DOHH2 (cell line): ENCODE data around the gene LRP2.

Experiments
- H3F3A ChIP-seq: fragments of 200-600 bp; sonication (generic), shearing (Covaris generic); 2 replicates; pipeline ENCODE4 v1.6.0; 2016; ENCODE audit warnings: antibody characterized with exemption, mild to moderate bottlenecking; ENCODE audit not compliant: control insufficient read depth, insufficient read depth
- H3K27ac ChIP-seq: fragments of 200-600 bp; sonication (generic); 2 replicates; pipeline ENCODE4 v1.5.1; 2014; ENCODE audit warnings: low read depth, mild to moderate bottlenecking, low read length, moderate library complexity
- H3K27me3 ChIP-seq: fragments of 200-600 bp; sonication (generic); 2 replicates; pipeline ENCODE4 v1.6.1; 2014; ENCODE audit warnings: mild to moderate bottlenecking, low read length, mixed read lengths; ENCODE audit not compliant: control insufficient read depth
- H3K36me3 ChIP-seq: fragments of 200-600 bp; sonication (generic); 2 replicates; pipeline ENCODE4 v1.6.1; 2014; ENCODE audit warnings: mild to moderate bottlenecking, low read length, moderate library complexity, mixed read lengths; ENCODE audit not compliant: control insufficient read depth
- H3K4me1 ChIP-seq: fragments of 200-600 bp; sonication (generic); 2 replicates; pipeline ENCODE4 v1.6.1; 2014; ENCODE audit warnings: mild to moderate bottlenecking, low read length, mixed read lengths; ENCODE audit not compliant: control insufficient read depth
- H3K4me2 ChIP-seq: fragments of 200-600 bp; sonication (generic); 2 replicates; pipeline ENCODE4 v1.6.0; 2014; ENCODE audit warnings: mild to moderate bottlenecking, low read length, moderate library complexity
- H3K4me3 ChIP-seq: fragments of 200-600 bp; sonication (generic); 2 replicates; pipeline ENCODE4 v1.5.1; 2014; ENCODE audit warnings: mild to moderate bottlenecking, low read length, mixed read lengths
- H3K79me2 ChIP-seq: fragments of 200-600 bp; sonication (generic); 2 replicates; pipeline ENCODE4 v1.6.1; 2014; ENCODE audit warnings: mild to moderate bottlenecking, low read length, mixed read lengths; ENCODE audit not compliant: control insufficient read depth
- H3K9me2 ChIP-seq: fragments of 200-600 bp; sonication (generic); replicated peaks from 2 replicates; pipeline ENCODE4 v1.6.1; 2014; ENCODE audit warnings: mild to moderate bottlenecking, low read length, mixed read lengths; ENCODE audit not compliant: control insufficient read depth
- H3K9me3 ChIP-seq: fragments of 200-600 bp; sonication (generic); 2 replicates; pipeline ENCODE4 v1.6.1; 2014; ENCODE audit warnings: antibody characterized with exemption, low read length, mixed read lengths; ENCODE audit not compliant: control insufficient read depth, insufficient read depth
- H4K20me1 ChIP-seq: fragments of 200-600 bp; sonication (generic); 2 replicates; pipeline ENCODE4 v1.6.0; 2014; ENCODE audit warnings: low read depth, mild to moderate bottlenecking, antibody characterized with exemption, low read length, moderate library complexity; ENCODE audit not compliant: control insufficient read depth, insufficient read depth
- EZH2phosphoT487 ChIP-seq: fragments of 200-600 bp; sonication (generic); IDR thresholded peaks from 2 replicates; pipeline ENCODE4 v1.6.1; 2017; ENCODE audit warnings: borderline replicate concordance, mild to moderate bottlenecking, antibody characterized with exemption, low read length, moderate library complexity, mixed read lengths
- TF ChIP-seq, protein P1 (sequence below): fragments of 200-600 bp; sonication (generic); IDR thresholded peaks from one replicate; pipeline ENCODE4 v1.5.1; 2014; ENCODE audit warnings: antibody characterized with exemption, mild to moderate bottlenecking, low read depth, low read length; ENCODE audit not compliant: poor library complexity, severe bottlenecking

Gene LRP2

DNA sequence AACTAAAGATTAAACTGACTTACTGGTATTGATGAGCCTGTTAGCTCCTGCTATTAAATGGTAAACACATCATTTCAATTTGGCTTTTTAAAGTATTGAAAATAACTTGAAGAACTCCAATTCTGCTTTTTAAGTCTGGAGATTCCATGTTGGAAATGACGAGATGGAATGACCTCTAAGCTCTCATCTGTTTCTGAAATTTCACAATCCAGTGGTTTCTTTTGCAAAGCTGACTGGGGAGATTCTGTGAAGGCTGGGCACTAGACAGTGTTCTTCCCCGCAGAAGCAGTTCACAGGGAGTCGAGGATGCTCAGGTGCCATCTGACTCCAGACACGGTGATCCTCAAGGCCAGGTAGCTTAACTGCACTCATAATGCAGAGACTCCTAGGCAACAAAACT is 248.3 kb downstream of the LRP2 start:
- no peaks in the 10 kb centered on the region for H3K79me2 ChIP-seq
- H3K9me3 ChIP-seq, result no peaks in the 10 kb centered on the region
- no peaks in the 10 kb centered on the region for H3K9me2 ChIP-seq
- H4K20me1 ChIP-seq, result 0 out of 2 replicates have a peak, but pooled peaks cover 3% of the 10 kb centered on the region
- peaks cover 9% of the 10 kb centered on the region for H3K4me1 ChIP-seq
- no peak overlapping the region for H3K4me2 ChIP-seq
- H3K4me3 ChIP-seq, result no peak overlapping the region
- TF ChIP-seq EZH2phosphoT487, result no peak
- TF ChIP-seq, protein P1, sequence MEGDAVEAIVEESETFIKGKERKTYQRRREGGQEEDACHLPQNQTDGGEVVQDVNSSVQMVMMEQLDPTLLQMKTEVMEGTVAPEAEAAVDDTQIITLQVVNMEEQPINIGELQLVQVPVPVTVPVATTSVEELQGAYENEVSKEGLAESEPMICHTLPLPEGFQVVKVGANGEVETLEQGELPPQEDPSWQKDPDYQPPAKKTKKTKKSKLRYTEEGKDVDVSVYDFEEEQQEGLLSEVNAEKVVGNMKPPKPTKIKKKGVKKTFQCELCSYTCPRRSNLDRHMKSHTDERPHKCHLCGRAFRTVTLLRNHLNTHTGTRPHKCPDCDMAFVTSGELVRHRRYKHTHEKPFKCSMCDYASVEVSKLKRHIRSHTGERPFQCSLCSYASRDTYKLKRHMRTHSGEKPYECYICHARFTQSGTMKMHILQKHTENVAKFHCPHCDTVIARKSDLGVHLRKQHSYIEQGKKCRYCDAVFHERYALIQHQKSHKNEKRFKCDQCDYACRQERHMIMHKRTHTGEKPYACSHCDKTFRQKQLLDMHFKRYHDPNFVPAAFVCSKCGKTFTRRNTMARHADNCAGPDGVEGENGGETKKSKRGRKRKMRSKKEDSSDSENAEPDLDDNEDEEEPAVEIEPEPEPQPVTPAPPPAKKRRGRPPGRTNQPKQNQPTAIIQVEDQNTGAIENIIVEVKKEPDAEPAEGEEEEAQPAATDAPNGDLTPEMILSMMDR, result no peak
- no peaks in the 10 kb centered on the region for H3F3A ChIP-seq
- H3K36me3 ChIP-seq, result no peaks in the 10 kb centered on the region
- H3K27me3 ChIP-seq, result peaks cover 9% of the 10 kb centered on the region
- no peak overlapping the region for H3K27ac ChIP-seq

DNA sequence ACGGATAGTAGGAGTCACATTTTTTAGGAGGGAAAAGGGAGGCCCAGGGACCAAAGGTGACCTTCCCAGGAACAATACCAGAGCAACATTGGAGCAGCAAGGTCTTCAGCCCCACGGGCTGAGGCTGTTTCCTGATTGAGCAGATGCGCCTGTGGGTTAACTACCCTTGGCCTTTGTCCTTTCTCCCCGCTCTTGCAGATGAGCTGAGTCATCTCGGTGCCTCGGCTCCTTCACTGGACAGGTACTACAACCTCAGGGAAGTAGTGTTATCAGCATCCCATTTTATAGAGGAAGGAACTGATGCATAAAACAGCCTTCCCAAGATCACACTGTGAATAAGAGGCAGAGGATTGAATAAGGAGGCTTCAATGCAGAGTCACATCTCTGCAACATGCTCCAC is 249.5 kb downstream of the LRP2 start:
- Histone ChIP-seq H3K27ac (no peak overlapping the region), H3K4me3 (no peak overlapping the region), H3K9me2 (no peaks in the 10 kb centered on the region), H3K79me2 (no peaks in the 10 kb centered on the region), H3F3A (no peaks in the 10 kb centered on the region), H3K36me3 (no peaks in the 10 kb centered on the region), H3K4me1 (peaks cover 21% of the 10 kb centered on the region), H4K20me1 (0 out of 2 replicates have a peak, but pooled peaks cover 3% of the 10 kb centered on the region), H3K9me3 (no peaks in the 10 kb centered on the region), H3K4me2 (no peak overlapping the region), H3K27me3 (peaks cover 9% of the 10 kb centered on the region)
- no peak for TF ChIP-seq EZH2phosphoT487
- TF ChIP-seq, protein P1, result no peak

DNA sequence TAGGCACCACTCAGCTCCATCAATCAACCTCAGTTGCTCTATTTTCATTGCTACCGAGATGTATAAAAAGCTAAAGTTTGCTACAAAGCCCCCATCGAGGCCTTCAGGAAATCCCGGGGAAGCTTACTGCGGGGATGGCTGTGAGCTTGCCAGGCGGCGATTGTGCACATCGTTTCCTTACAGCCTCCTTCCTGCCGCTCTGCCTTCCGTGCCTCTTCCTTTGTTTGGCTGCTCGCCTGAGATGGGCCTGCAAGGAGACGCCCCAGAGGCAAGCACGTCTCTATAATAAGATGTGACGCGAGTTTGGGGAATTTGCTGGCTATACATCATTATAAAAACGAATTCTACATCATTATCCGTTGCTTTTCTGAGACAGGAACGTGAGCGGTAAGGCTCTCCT is 251.4 kb downstream of the LRP2 start:
- Histone ChIP-seq H3K9me3 (no peaks in the 10 kb centered on the region), H3K27me3 (peaks cover 9% of the 10 kb centered on the region), H3K4me3 (no peak overlapping the region), H3F3A (no peaks in the 10 kb centered on the region), H3K36me3 (no peaks in the 10 kb centered on the region), H4K20me1 (0 out of 2 replicates have a peak, but pooled peaks cover 3% of the 10 kb centered on the region), H3K9me2 (no peaks in the 10 kb centered on the region), H3K27ac (no peak overlapping the region), H3K79me2 (no peaks in the 10 kb centered on the region), H3K4me1 (peaks cover 35% of the 10 kb centered on the region), H3K4me2 (no peak overlapping the region)
- no peak for TF ChIP-seq EZH2phosphoT487
- TF ChIP-seq, protein P1, result no peak
